Ectodermal cell (in vitro differentiated cells): Measurements from ENCODE around the gene MX2.

Experiments used
- H3K27ac ChIP-seq: 2 replicates; pipeline ENCODE4 v1.7.0; 2013; ENCODE audit warnings: mild to moderate bottlenecking, low read depth, low read length; ENCODE audit not compliant: insufficient read depth, poor library complexity, severe bottlenecking
- H3K27me3 ChIP-seq: 2 replicates; pipeline ENCODE4 v1.7.0; 2013; ENCODE audit warnings: mild to moderate bottlenecking, low read length; ENCODE audit not compliant: insufficient read depth, control insufficient read depth, poor library complexity, severe bottlenecking
- H3K36me3 ChIP-seq: one replicate; pipeline ENCODE4 v1.7.0; 2013; ENCODE audit warnings: low read length; ENCODE audit not compliant: control insufficient read depth, insufficient read depth
- H3K4me1 ChIP-seq: one replicate; pipeline ENCODE4 v1.7.0; 2013; ENCODE audit warnings: low read length; ENCODE audit not compliant: control insufficient read depth, insufficient read depth
- H3K4me3 ChIP-seq: 2 replicates; pipeline ENCODE4 v1.7.0; 2013; ENCODE audit warnings: low read depth, low read length, control low read depth; ENCODE audit not compliant: insufficient read depth
- H3K9me3 ChIP-seq: 2 replicates; pipeline ENCODE4 v1.7.0; 2013; ENCODE audit warnings: mild to moderate bottlenecking, low read length, moderate library complexity; ENCODE audit not compliant: control insufficient read depth
- WGBS, 2 experiments: methylation state at CpG; one replicate each; pipeline ENCODE4 v1.1.7; 2013; ENCODE audit warnings: missing lambda C conversion rate in 2 of 2; 5-methylcytosine and 5-hydroxymethylcytosine counted together

The MX2 gene

DNA sequence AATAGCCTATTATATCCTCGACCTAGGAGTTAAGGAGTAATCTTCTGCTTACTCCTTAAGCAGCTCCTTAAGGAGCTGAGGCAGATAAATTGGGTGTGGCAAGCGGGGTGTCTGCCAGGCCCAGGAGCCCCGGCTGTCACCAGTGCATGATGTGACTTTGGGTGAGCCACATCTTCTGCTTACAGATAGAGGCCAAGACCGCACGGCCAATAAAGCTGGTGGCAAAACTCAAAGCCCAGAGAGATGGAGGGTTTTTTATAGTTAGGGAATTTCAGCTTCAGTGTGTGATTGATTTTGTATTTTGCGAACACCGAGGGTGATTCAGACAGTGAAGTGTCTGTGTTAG, 9.8 kb downstream of the MX2 start:
- Histone ChIP-seq H3K27me3 (peaks cover 3% of the 10 kb centered on the region), H3K36me3 (no peaks in the 10 kb centered on the region), H3K9me3 (no peaks in the 10 kb centered on the region), H3K4me1 (no peaks in the 10 kb centered on the region), H3K4me3 (no peak overlapping the region), H3K27ac (no peak overlapping the region)
- WGBS, 2 experiments = 93 to 95% methylated on average over 7 of the region's 7 CpGs

DNA sequence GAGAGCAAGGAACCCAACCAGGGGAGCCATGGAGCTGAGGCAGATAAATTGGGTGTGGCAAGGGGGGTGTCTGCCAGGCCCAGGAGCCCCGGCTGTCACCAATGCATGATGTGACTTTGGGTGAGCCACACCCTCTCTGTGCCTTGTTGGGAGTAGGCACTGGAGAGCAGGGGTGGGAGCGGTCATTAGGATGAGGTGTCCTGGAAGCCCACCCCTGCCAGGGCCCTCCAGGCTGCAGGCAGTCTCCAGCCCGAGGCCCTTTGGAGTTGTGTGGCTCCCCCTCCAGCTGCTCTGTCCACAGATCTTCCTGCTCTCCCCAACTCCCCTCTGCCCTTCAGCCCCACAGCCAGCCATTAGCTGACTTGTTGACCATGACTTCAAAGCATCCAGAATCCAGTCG, 11.4 kb downstream of the MX2 start:
- no peaks in the 10 kb centered on the region for H3K36me3 ChIP-seq
- no peak overlapping the region for H3K4me3 ChIP-seq
- WGBS, 2 experiments = 78 to 81% methylated on average over 4 of the region's 4 CpGs

DNA sequence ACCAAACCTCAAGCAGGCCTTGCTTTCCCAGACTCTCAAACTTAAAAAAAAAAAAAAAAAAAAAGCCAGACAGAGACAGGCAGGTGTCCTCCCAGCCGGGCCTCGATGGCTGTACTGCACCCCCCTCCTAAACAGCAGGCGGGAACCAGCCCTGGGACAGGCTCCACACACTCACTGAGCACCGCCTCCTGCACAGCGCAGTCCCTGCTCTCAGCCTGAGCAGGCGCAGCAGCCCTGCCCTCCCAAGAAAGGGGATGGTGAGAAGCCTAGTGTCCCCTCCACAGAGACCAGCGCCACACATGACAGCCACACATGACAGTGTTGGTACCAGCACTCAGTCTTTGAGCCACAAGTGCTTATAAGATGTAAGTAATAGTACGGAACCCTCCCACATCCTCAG, 11.9 kb downstream of the MX2 start:
- WGBS, 2 experiments = 91 to 94% methylated on average over 8 of the region's 8 CpGs
- Histone ChIP-seq H3K27me3 (peaks cover 2% of the 10 kb centered on the region), H3K27ac (no peak overlapping the region), H3K4me3 (no peak overlapping the region), H3K36me3 (no peaks in the 10 kb centered on the region), H3K4me1 (no peaks in the 10 kb centered on the region), H3K9me3 (no peaks in the 10 kb centered on the region)

More for the DNA sequence above, 11.4 kb downstream of the MX2 start:
- Histone ChIP-seq H3K4me1 (no peaks in the 10 kb centered on the region), H3K27me3 (peaks cover 3% of the 10 kb centered on the region), H3K27ac (no peak overlapping the region), H3K9me3 (no peaks in the 10 kb centered on the region)

DNA sequence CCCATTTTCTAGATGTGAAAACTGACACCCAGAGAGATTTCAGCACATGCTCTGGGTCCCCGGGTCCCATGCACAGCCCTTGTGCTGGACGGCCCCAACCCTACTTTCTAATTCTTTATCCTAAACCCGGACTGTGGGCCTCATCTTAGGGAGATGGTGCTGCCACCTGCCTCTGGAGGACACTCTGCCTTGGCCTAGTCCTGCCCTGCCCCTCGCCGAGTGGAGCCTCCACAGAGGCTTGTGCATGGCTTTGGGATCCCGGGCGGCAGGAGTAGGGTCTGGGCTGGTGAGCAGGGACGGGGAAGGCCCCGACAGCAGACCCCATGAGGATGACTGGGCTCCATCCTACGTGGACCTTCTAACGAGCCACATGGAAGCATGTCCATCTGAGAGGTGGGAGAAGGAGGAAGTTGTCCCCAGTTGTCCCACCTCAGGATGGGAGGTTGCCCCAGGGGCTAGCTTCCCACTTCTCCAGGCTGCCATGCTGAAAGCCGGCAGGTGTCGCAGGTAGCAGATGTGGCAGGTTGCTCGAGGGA, 12.4 kb downstream of the MX2 start:
- Histone ChIP-seq H3K4me3 (no peak overlapping the region), H3K27ac (no peak overlapping the region)
- WGBS, 2 experiments = 94% methylated on average over 14 of the region's 14 CpGs

DNA sequence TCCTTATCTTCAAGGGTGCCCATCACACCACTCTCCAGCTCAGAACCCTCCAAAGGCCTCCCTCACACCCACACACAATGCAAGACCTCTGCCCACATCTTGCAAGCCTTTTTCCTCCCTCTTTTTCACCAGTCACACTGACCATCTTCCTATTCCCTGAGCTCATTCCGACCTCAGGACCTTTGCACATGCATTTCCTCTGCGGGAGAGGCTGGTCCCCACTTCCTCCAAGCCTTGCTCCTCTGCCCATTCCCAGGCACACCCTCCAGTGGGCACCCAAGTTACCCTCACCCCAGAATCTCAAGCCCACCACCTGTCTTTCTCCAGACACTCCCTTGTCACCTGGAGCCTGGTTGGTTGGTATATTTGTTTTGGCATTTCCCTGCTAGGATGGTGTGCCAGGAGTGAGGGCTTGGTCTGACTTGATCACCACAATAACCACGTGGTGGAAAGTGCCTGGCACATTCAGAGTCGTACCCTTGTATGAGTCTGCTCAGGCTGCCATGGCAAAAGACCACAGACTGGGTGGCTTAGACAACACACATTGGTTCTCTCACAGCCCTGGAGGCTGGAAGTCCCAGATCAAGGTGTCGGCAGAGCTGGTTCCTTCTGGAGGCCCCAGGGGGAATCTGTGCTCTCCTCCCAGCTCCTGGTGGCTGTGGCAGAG, 13.2 kb downstream of the MX2 start:
- Histone ChIP-seq H3K4me1 (no peaks in the 10 kb centered on the region), H3K36me3 (no peaks in the 10 kb centered on the region), H3K4me3 (no peak overlapping the region), H3K27me3 (no peaks in the 10 kb centered on the region), H3K9me3 (no peaks in the 10 kb centered on the region), H3K27ac (no peak overlapping the region)
- WGBS, 2 experiments = 81 to 86% methylated on average over 5 of the region's 5 CpGs

More for the DNA sequence above, 12.4 kb downstream of the MX2 start:
- Histone ChIP-seq H3K9me3 (no peaks in the 10 kb centered on the region), H3K36me3 (no peaks in the 10 kb centered on the region), H3K27me3 (no peaks in the 10 kb centered on the region), H3K4me1 (no peaks in the 10 kb centered on the region)

DNA sequence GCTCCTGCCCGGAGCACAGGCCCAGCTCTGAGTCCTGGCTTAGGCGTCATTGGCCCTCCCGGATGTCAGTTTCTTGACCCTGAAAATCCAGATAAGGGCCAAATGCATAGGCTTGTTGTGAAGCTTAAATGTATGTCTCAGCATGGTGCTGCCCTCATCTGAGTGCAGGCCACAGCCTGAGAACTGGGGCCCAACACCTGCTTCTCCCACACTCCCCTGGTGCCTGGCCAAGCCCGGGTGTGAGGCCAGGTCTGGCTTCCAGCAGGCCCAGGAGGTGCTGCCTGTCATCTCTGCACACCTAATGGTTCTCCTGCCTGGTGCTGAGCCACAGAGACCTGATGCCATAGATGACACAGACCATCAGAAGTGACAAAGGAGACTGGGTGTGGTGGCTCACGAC, 14.0 kb downstream of the MX2 start:
- H3K4me3 ChIP-seq = no peak overlapping the region
- no peaks in the 10 kb centered on the region for H3K4me1 ChIP-seq
- no peaks in the 10 kb centered on the region for H3K36me3 ChIP-seq
- H3K27ac ChIP-seq = no peak overlapping the region
- no peaks in the 10 kb centered on the region for H3K9me3 ChIP-seq
- no peaks in the 10 kb centered on the region for H3K27me3 ChIP-seq
- WGBS, 2 experiments = 89 to 91% methylated on average over 5 of the region's 5 CpGs

DNA sequence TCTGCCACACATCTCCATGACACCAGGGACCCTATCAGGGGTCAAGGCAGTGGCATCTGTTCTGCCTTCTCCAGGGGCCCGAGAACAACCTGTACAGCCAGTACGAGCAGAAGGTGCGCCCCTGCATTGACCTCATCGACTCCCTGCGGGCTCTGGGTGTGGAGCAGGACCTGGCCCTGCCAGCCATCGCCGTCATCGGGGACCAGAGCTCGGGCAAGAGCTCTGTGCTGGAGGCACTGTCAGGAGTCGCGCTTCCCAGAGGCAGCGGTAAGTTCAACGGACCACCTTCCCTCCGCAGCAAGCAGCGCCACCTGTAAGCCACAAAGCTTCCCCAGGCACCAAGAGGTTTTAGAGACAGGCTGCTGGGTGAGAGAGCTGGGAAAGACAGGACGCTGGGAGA, 15.9 kb downstream of the MX2 start:
- Histone ChIP-seq H3K4me1 (no peaks in the 10 kb centered on the region), H3K36me3 (no peaks in the 10 kb centered on the region), H3K4me3 (no peak overlapping the region), H3K9me3 (no peaks in the 10 kb centered on the region), H3K27me3 (no peaks in the 10 kb centered on the region), H3K27ac (no peak overlapping the region)
- 80 to 86% methylated on average over 16 of the region's 16 CpGs for WGBS, 2 experiments

DNA sequence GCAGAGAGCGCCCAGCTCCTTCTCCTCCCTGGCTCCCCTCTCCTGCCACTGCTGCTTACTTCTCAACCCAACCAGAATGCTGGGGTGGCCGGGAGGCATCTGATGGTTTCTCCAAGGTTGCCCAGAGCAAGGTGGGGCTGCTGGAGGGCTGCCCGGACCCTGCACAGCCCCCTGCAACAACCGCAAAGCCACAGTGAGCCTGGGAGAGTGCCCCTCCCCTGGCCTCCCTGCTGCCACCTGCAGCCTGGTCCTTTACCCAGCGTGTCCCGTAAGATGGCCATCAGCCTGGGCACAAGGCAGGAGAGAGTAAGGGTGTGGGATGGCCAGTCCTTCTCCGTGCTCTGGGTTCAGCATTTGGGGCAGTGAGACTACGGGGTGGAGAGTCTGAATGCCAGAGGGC, 17.0 kb downstream of the MX2 start:
- 82 to 85% methylated on average over 8 of the region's 8 CpGs for WGBS, 2 experiments
- H3K36me3 ChIP-seq = no peaks in the 10 kb centered on the region
- no peaks in the 10 kb centered on the region for H3K4me1 ChIP-seq
- no peaks in the 10 kb centered on the region for H3K27me3 ChIP-seq
- no peak overlapping the region for H3K27ac ChIP-seq
- H3K4me3 ChIP-seq = no peak overlapping the region
- H3K9me3 ChIP-seq = no peaks in the 10 kb centered on the region

DNA sequence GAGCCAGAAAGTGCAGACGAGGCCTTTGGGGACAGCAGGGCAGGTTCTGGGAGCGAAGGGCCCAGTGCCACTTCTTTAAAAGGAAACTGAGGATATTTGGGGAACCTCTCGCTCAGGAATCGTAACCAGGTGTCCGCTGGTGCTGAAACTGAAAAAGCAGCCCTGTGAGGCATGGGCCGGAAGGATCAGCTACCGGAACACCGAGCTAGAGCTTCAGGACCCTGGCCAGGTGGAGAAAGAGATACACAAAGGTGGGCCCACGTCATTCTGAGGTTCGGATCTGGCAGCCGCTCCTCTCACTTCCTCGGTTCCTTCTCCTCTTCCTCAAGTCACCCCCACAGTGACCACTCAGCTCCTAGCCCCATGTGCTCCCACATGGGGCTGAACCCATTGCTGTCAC, 18.1 kb downstream of the MX2 start:
- no peaks in the 10 kb centered on the region for H3K36me3 ChIP-seq
- H3K9me3 ChIP-seq = no peaks in the 10 kb centered on the region
- no peak overlapping the region for H3K27ac ChIP-seq
- no peaks in the 10 kb centered on the region for H3K27me3 ChIP-seq
- WGBS, 2 experiments = 92 to 94% methylated on average over 12 of the region's 12 CpGs
- no peaks in the 10 kb centered on the region for H3K4me1 ChIP-seq
- no peak overlapping the region for H3K4me3 ChIP-seq

DNA sequence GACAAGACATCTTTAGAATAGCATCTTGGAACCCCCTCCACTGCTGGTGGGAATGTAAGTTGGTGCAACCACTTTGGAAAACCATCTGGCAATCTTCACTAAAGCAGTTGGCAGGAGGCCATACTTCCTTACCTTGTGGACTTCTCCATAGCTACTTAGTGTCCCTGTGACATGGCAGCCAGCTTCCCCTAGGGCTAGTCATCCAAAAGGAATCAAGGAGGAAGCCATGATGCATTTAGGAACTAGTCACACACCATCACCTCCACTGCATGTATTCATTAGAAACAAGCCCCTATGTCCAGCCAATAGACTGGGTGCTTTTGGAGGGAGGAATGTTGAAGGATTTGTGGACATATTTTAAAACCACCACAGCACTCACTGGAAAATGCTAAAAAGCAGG, 19.9 kb downstream of the MX2 start:
- Histone ChIP-seq H3K4me3 (no peak overlapping the region), H3K27ac (no peak overlapping the region), H3K36me3 (no peaks in the 10 kb centered on the region), H3K4me1 (no peaks in the 10 kb centered on the region), H3K9me3 (no peaks in the 10 kb centered on the region), H3K27me3 (no peaks in the 10 kb centered on the region)
